T follicular helper cell (primary cell): ENCODE measurements around the gene CASK.

Source experiments
- DNase-seq: peaks from one replicate; pipeline ENCODE4 v3.0.0-alpha.2; 2020; ENCODE audit warnings: low read depth

CASK gene

DNA sequence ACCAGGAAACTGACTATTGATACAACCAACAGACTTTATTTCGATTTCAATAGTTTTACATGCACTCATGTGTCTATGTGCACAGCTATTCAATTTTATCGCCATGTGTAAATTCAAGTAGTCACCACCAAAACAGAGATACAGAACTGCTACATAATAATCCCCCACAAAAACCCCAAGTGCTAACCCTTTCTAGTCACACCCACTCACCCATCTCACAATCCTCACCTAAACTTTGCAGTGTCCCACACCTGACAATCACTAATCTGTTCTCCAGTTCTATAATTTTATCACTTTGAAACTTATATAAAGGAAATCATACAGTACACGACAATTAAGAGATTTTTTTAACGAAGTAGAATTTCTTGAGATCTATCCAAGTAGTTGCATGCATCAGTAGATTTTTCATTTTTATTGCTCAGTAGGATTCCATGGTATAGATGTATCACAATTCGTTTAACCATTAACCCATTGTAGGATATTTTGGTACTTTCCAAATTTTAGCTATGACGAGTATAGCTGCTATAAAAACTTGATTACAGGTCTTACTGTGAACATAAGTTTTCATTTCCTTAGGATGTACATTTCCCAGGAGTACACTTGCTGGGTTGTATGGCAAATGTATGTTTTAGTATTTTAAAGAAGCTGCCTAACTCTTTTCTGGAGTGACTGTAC is 85.9 kb downstream of the CASK start:
- no peak for DNase-seq

DNA sequence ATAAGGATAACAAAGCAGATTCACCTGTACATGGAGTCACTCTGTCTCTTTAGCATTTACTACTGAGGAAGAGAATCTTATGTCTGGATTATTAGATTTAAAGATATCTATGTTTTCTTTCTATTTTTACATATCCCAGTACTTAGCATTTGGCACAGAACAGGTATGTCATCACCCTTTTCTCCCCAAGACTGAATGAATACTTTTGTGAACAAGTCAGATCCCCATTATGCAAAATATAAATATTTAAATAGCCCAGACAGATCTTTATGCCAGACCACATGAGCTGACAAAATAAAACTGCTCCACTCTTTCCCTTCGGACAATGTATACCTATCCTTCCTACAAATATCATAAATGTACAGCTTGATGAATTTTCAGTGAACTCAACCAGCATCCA is 94.5 kb downstream of the CASK start:
- DNase-seq, result no peak

DNA sequence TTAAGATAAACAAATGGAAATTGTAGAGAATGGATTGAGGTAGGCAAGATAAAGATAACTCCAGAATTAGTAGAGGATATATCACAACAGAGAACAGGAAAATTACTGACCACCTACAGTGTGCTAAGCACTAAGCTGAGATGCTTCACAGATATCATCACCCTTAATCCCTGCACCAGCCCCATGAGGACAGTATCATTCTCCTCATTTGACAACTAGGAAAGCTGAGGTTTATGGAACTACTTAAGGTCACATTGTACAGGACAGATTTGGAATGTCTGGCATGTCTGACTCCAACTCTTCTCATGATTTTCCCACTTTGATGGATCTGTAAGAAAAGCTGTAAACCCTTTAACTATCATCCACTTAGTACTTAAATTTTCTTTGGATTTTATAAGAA is 95.5 kb downstream of the CASK start:
- no peak for DNase-seq

DNA sequence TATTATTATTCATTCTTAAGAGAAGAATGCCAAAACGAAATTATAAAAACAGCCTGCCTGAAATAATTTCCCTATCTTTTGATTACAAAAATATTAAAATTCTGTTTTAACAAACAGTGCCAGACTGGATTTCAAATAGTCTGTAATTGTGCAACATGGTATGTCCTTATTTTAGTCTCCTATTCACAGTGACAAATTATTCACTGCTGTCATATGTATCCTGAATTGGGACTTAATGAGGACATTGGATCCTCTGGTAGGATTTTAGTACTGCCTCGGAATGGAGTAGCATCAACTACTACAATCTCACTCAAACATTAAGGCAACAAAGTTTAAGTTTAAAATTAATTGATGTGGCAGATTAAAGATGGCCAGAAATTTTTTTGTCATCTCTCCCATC is 97.6 kb downstream of the CASK start:
- no peak for DNase-seq

DNA sequence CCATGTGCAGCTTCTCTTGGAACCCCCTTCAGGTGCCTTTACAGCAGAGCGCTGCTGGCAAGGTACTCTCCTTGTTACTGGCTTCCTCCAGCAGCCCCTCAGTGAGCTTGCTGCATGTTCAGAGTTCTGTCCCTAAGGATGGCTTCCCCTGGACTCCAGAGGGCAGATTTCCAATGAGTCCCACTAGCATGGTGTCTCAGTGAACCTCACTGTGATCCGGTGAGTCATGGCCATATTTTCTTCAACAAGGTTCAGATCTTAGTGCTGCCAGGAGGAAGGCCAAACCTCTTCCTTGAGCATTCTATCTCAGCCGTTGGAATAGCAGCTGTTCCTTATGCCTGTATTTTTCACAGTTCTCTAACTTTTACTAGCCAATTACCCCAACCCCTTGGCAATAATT is 98.8 kb downstream of the CASK start:
- no peak for DNase-seq

DNA sequence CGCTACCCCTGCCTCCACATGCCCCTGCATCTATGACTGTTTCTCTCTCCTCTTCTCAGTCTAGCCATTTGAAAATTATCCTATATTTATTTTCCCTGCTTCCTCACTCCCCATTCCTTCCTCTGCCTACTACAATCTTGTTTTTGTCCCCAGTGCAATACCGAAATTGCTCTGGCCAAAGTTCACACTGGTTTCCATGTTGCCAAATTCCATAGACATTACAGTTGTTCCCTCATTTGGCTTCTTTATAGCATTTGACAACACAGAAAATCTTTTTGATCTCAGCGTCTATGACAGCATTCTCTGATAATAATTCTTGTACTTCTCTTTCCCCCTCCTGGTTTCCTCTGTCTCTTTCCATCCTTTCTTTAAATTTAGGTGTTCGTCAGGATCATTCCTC is 100.0 kb downstream of the CASK start:
- no peak for DNase-seq

DNA sequence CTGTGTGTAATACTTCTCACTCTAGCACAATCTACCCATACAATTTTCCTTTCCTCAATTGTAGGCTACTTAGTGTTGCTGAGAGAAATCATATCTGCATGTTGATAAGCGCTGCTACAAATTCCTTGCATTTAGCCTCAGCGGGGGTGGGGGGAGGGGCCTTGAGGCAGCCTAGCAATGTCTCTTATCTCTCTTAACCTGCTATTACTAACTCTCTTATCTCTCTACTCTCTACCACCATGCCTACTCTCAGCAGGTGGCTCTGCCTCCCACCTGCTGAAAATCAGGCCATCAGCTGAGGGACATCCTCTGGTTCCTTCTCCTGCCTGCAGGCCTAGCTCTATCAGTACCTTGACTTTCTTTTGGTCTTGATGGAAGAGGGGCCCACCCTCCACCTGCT is 100.5 kb downstream of the CASK start:
- DNase-seq, result no peak

DNA sequence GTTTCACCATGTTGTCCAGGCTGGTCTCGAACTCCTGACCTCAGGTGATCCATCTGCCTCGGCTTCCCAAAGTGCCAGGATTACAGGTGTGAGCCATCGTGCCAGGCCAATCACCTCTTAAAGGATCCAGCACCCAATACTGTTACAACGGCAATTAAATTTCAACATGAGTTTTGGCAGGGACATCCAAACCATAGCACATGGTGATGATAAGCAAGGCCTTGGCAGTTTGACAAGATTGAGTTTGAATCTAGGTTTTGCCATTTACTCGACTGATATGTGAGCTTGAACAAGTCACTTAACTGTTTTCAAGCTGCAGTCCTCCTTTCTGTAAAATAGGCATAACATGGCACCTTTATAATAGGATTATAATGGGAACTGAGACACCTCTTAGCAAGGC is 115.3 kb downstream of the CASK start:
- DNase-seq, result no peak

DNA sequence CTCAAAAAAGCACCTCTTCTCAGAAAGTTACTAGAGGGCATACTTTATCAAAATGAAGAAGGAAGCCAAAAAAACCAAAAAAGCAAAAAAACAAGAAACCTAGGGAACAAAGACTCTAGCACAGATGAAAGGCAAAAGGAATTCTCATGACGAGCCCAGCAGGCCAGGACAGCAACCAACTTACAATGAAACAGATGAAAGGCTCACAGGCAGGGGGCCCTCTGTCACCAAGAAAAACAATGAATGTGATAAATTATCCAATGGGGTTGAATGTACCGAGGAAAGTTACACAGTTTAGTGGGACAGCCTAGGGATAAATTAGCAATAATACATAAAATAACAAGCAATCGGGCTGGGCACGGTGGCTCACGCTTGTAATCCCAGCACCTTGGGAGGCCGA is 120.4 kb downstream of the CASK start:
- DNase-seq, result no peak

DNA sequence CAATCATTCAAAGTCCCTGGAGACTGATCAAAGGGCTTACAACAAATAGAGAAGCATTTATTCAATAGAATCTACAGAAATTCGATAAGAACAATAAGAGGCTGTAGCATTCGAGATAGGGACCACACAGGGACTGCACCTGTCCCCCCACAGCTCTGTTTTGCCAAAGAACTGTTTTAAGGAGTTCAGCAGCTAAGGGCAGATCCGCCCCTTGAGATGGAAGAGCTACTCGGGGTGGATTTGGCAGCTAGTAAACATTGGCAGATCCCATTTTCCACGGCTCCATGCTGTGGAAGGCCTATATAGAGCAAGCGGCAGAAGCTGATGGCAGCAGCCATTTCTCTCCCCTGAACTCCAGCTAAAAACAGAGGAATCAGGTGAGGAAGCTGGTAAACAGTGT is 123.7 kb downstream of the CASK start:
- no peak for DNase-seq

DNA sequence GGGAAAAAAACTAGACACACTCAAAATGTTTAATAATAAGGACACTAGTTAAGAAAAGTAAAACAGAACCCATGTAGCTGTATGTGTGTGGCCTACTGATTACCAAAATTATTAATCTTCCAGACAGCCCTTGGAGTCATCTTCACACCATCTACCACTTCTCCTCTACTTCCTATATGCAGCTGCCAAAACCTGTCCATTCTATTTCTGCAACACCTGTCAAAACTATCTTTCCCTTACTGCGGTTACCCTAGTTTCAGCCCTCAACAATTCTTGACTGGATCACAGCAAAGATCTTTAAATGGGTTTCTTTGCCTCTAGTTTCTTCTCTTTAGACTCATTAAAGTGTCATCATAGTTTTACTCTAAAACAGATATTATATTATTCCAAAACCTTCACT is 126.8 kb downstream of the CASK start:
- no peak for DNase-seq

DNA sequence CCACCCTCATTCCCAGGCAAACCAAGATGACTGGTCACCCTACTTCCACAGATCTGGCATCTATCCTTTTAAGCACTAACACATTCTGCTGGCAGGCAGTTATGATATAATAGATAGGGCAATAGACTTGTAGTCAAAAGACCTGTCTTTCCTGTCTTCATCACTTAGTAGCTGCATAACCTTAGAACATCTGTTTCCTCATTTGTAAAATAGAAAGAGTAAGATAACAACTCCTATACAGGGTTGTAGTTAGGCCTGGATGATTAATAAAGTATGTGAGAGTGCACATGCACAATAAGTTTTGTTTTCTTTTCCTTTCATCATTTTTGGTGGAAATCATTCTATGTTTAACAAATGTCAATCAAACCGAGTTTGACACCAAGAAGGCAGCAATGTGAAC is 127.3 kb downstream of the CASK start:
- no peak for DNase-seq

DNA sequence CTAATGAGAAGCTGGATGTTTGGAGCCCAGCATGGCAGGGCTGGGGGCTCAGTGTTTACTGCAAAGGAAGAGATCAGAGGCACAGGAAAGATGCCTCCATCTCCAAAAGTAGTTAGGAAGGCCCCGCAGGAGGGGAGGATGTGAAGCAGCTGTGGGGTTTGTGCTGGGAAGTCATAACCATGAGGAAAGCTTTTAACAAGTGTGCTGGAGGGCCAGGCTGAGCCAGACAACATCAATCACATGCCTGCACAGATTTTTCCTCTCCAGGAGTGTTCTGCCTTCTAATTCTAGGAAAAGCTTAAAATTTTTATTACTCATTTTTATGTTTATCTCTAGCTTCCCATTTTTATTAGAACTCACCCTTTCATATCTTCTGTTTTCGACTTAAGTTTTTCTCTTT is 134.0 kb downstream of the CASK start:
- no peak for DNase-seq

DNA sequence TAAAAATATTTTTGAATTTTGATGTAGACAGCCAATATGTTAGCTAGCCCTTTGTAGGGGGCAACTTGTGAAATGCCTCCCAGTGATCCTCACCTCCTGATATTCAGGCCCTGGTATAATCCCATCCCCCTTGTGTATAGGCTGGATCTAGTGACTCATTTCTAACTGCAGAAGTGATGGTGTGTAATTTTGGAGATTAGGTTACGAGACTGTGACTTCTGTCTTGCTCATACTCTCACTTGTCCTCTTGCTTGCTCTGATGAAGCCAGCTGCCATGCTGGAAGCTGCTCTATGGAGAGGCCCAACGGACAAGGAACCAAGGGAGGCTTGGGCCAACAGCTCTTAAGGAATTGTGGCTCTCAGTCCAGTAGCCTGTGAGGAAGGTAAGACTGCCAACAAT is 137.7 kb downstream of the CASK start:
- no peak for DNase-seq

DNA sequence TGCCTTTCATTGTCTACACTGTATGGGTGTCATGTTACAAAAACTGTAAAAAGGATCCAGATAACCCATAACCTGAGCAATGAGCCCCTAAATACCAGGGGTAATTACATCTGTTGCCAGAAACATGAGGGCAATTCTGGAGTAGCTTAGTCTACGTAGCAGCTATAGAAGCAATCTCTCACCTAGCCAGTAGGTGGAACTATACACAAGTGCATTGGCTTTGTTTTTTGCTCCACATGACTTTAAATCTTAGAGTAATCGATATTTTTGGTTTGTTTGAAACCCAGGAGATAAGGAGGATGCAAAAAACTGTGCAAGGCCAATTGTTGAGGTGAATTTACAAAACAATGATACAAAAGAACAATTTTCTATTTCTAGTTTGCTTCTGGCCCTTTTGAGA is 141.9 kb downstream of the CASK start:
- no peak for DNase-seq

DNA sequence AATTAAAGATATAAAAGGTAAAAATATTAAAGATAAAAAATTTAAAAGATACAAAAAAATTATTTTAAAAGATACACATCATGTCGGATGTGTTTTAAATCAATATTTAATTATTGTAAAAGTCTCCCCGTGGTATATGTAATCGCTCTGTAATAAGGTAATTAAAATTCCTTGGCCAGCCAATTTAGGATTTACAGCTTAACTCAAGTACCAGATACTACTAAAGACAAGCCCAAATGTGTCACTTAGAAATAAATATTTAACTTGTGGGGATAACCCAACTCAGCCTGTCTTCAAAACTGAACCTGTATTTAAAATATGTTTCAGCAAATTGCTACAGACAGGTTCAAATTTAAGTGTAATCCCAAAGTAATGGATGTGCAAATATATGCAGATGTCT is 143.4 kb downstream of the CASK start:
- no peak for DNase-seq

DNA sequence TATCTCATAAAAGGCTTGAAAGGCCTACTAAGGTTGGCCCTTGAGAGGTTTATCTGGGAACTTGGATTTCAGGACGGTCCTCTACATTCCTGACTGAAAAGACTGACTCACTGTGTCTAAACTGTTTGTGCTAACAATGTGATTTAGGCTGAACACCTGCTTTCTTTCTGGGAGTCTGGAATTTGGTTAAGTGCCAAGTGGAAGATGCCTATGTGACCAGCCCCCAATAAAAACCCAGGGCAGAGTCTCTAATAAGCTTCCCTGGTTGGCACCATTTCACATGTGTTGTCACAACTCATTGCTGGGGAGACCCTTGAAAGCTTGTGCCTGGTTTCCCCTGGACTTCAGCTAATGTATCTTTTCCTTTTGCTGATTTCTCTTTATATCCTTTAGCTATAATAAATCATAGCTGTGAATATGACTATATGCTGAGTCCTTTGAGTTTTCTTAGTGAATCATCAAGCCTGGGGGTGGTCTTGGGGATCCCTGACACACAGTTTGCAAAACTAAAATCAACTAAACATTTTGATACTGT is 144.3 kb downstream of the CASK start:
- no peak for DNase-seq

DNA sequence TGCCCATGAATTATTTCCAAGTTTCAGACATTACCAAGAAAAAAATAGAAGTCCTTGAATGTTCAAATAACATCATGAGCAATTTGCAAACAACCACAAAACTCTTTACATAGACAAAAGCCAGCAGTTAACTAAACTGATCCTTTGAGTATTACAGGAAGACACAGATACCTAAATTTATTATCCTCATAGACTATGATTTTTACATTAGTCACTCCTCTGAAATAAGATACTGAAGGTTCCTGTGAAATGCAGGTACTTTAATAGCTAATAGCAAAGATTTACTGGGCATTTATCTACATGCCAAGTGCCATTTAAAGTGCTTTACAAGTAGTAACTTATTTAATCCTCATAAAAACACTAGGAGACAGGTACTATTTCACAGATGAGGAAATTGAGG is 161.7 kb downstream of the CASK start:
- DNase-seq, result no peak

DNA sequence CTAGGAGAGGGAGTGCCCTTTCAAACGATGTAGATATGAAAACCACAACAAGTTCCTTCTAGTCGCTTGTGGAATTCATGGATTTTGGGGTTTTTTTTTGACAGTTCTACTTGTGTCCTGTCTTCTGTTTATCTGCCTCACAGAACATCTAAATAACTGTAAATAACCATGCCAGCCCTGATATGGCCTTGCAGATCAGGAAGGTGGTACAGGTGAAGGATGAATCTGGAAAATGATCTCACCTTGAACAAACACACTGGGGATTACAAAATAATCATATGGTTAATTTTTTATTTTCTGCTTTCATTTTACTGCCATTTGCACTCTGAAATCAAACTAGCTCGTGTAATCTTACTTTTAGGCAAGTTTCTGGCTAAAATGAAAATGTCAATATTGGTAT is 162.2 kb downstream of the CASK start:
- no peak for DNase-seq

DNA sequence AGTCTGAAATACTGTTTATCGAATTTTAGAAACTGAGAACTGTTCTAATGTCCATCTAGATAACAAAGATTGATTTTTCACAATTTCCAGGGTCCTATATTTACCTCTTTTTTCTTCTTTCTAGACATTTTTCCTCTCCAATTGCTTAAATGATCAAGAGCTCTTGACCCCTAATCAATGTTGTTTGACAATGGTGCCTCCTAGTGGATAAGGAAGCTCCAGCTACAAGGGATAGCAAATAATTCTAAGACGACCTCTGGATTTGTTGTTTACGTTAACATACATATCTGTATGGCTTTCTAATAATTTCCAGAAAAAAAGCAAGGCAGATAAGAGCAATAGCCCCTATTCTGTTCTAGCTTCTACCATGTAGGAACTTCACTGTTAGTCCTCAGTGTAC is 163.5 kb downstream of the CASK start:
- no peak for DNase-seq

DNA sequence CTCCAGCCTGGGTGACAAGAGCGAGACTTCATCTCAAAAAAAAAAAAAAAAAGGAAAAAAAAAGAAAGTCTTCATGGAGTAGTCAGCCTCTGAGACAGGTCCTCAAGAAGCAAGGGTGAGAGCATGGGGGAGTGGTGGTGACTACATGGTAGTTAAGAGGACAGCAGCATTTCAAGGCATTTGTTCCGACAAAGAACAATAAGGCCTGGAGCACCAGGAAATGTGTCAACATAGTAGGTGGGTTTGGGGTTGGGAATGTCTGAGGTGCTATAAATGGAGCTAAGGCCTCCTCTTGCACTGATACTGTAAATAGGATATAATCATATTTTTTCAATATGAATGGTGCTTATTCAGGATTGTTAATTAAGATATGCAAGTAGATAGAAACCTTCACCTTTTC is 165.0 kb downstream of the CASK start:
- no peak for DNase-seq

DNA sequence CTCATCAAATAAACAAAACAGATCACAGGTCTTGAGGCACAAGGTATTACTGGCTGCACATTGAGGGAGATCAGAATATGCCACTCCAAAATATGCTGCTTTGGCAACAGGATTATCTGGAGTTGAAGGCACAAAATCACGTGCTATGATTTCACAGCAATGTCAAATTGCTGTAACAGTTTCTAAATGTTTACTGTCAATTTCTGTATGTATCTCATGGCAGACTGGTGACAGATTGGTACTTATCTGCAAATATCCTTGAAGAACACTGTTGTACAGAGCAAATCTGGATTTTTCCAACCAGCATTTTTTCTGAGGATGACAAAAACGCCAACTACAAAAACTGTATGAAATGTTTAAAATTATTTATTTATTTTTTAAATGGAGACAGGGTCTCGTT is 172.6 kb downstream of the CASK start:
- no peak for DNase-seq

DNA sequence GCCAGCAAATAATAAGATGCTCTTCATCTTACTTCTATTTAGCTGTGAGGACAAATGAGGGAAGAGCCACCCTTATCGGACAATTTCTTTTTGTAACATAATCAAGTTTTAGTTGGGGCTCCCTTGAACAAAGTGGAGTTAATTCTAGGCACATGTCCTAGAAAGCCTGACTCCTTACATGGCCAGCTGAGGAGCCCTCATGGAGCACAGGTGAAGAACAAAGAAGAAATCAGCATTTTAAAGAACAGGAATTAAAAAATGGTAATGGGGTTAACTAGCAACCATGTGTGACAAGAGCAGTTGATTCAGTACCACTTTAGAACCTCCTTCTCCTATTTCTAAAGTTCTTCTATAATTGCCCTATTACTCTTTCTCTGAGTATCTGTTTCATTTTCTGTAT is 183.5 kb downstream of the CASK start:
- DNase-seq, result no peak

DNA sequence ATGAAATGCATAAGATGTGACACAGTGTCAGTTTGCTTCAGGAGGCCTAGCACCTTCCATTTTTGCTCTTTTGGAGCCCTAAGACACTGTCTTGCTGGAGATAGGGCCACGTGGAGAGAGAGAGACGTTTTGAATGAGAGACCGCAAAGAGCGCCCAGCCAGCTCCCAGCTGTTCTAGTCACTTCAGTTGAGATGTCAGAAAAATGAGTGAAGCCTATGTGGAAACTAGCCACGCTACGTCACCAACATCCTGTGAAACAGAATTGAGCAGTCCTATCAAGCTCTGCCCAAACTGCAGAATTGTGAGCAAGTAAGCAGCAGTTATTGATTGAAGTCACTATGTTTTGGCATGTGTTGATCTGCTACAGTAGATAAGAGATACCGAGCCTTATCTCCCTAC is 186.3 kb downstream of the CASK start:
- peak; percentile 0 for DNase-seq

DNA sequence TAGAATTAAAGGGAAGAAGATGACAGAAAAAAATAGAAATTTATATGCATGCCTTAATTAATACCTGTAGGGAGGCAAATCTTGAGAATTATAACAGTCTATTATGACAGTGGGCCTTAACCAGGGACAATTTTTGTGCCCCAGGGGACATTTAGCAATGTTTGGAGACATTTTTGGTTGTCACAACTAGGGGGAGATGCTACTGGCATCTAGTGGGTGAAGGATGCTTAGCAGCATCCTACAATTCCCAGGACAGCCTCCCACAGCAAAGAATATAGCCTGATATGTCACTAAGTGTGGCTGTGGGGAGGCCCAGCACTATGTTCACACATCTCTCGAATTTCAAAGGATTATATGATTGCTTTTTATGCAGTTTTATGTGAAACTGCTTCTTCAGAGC is 188.8 kb downstream of the CASK start:
- no peak for DNase-seq
